Measurements from ENCODE around the gene ITSN1. TPM values are rescaled to one million over a fixed set of nuclear protein-coding genes. Genes with fewer than 3 reads are reported as not detected.

ITSN1 gene
- polyA plus RNA-seq, 1 donor from 2014 or later, result 0.01 TPM

- no peaks in the 10 kb centered on the region for H3K4me1 Mint-ChIP-seq
- no peaks in the 10 kb centered on the region for H3K27me3 Mint-ChIP-seq
- no peak overlapping the region for H3K27ac Mint-ChIP-seq
- no peaks in the 10 kb centered on the region for H3K36me3 Mint-ChIP-seq
- H3K4me3 Mint-ChIP-seq, result no peak overlapping the region
- no peaks in the 10 kb centered on the region for H3K9me3 Mint-ChIP-seq
Measured at GRCh38 chr21:33684068-33684467, 41.8 kb downstream of the ITSN1 start.

GRCh38 chr21:33684923-33685560, 42.7 kb downstream of the ITSN1 start:
- Mint-ChIP-seq H3K27ac (no peak overlapping the region), H3K9me3 (no peaks in the 10 kb centered on the region), H3K4me1 (no peaks in the 10 kb centered on the region), H3K36me3 (no peaks in the 10 kb centered on the region), H3K27me3 (no peaks in the 10 kb centered on the region), H3K4me3 (no peak overlapping the region)

GRCh38 chr21:33685613-33686197, 43.4 kb downstream of the ITSN1 start:
- no peak overlapping the region for H3K4me3 Mint-ChIP-seq
- H3K4me1 Mint-ChIP-seq, result no peaks in the 10 kb centered on the region
- no peaks in the 10 kb centered on the region for H3K27me3 Mint-ChIP-seq
- H3K9me3 Mint-ChIP-seq, result no peaks in the 10 kb centered on the region
- no peak overlapping the region for H3K27ac Mint-ChIP-seq
- H3K36me3 Mint-ChIP-seq, result no peaks in the 10 kb centered on the region

GRCh38 chr21:33686386-33686785, 44.1 kb downstream of the ITSN1 start:
- Mint-ChIP-seq H3K4me3 (no peak overlapping the region), H3K9me3 (no peaks in the 10 kb centered on the region), H3K27ac (no peak overlapping the region), H3K27me3 (no peaks in the 10 kb centered on the region), H3K36me3 (no peaks in the 10 kb centered on the region), H3K4me1 (peaks cover 0 to 3% (median 3%) of the 10 kb centered on the region in 3 donors)

- Mint-ChIP-seq H3K4me1 (peaks cover 0 to 3% (median 3%) of the 10 kb centered on the region in 3 donors), H3K27me3 (no peaks in the 10 kb centered on the region), H3K9me3 (no peaks in the 10 kb centered on the region), H3K27ac (no peak overlapping the region), H3K4me3 (no peak overlapping the region), H3K36me3 (no peaks in the 10 kb centered on the region)
Measured at GRCh38 chr21:33687634-33688033, 45.3 kb downstream of the ITSN1 start.

GRCh38 chr21:33688353-33688752, 46.1 kb downstream of the ITSN1 start:
- Mint-ChIP-seq H3K9me3 (no peaks in the 10 kb centered on the region), H3K36me3 (no peaks in the 10 kb centered on the region), H3K4me1 (peaks cover 0 to 3% (median 3%) of the 10 kb centered on the region in 3 donors), H3K27me3 (no peaks in the 10 kb centered on the region), H3K27ac (no peak overlapping the region), H3K4me3 (no peak overlapping the region)

GRCh38 chr21:33690874-33691273, 48.6 kb downstream of the ITSN1 start:
- Mint-ChIP-seq H3K4me3 (no peak overlapping the region), H3K27ac (no peak overlapping the region), H3K27me3 (no peaks in the 10 kb centered on the region), H3K4me1 (peaks cover 0 to 3% (median 3%) of the 10 kb centered on the region in 3 donors), H3K9me3 (no peaks in the 10 kb centered on the region), H3K36me3 (no peaks in the 10 kb centered on the region)

- no peaks in the 10 kb centered on the region for H3K36me3 Mint-ChIP-seq
- H3K27me3 Mint-ChIP-seq, result no peaks in the 10 kb centered on the region
- no peak overlapping the region for H3K4me3 Mint-ChIP-seq
- H3K9me3 Mint-ChIP-seq, result no peaks in the 10 kb centered on the region
- no peak overlapping the region for H3K27ac Mint-ChIP-seq
- peaks cover 0 to 3% (median 3%) of the 10 kb centered on the region in 3 donors for H3K4me1 Mint-ChIP-seq
Measured at GRCh38 chr21:33691945-33692603, 49.8 kb downstream of the ITSN1 start.

- Mint-ChIP-seq H3K9me3 (no peaks in the 10 kb centered on the region), H3K27ac (no peak overlapping the region), H3K4me3 (no peak overlapping the region), H3K36me3 (no peaks in the 10 kb centered on the region), H3K27me3 (peaks cover 3% of the 10 kb centered on the region), H3K4me1 (peaks cover 0 to 2% (median 2%) of the 10 kb centered on the region in 3 donors)
Measured at GRCh38 chr21:33695813-33696212, 53.5 kb downstream of the ITSN1 start.

- Mint-ChIP-seq H3K4me1 (no peaks in the 10 kb centered on the region), H3K9me3 (no peaks in the 10 kb centered on the region), H3K27me3 (peaks cover 3% of the 10 kb centered on the region), H3K36me3 (no peaks in the 10 kb centered on the region), H3K4me3 (no peak overlapping the region), H3K27ac (no peak overlapping the region)
Measured at GRCh38 chr21:33696465-33696864, 54.2 kb downstream of the ITSN1 start.

GRCh38 chr21:33698087-33698860, 56.0 kb downstream of the ITSN1 start:
- Mint-ChIP-seq H3K36me3 (no peaks in the 10 kb centered on the region), H3K4me3 (no peak overlapping the region), H3K9me3 (no peaks in the 10 kb centered on the region), H3K27me3 (peaks cover 3% of the 10 kb centered on the region), H3K4me1 (no peaks in the 10 kb centered on the region), H3K27ac (no peak overlapping the region)

GRCh38 chr21:33699277-33699676, 57.0 kb downstream of the ITSN1 start:
- H3K9me3 Mint-ChIP-seq, result no peaks in the 10 kb centered on the region
- H3K4me1 Mint-ChIP-seq, result no peaks in the 10 kb centered on the region
- no peak overlapping the region for H3K27ac Mint-ChIP-seq
- no peaks in the 10 kb centered on the region for H3K36me3 Mint-ChIP-seq
- no peak overlapping the region for H3K4me3 Mint-ChIP-seq
- peaks cover 3% of the 10 kb centered on the region for H3K27me3 Mint-ChIP-seq

GRCh38 chr21:33700491-33700890, 58.2 kb downstream of the ITSN1 start:
- H3K27me3 Mint-ChIP-seq, result peaks cover 3% of the 10 kb centered on the region
- H3K9me3 Mint-ChIP-seq, result no peaks in the 10 kb centered on the region
- H3K27ac Mint-ChIP-seq, result no peak overlapping the region
- no peak overlapping the region for H3K4me3 Mint-ChIP-seq
- no peaks in the 10 kb centered on the region for H3K36me3 Mint-ChIP-seq
- no peaks in the 10 kb centered on the region for H3K4me1 Mint-ChIP-seq

GRCh38 chr21:33703750-33704606, 61.7 kb downstream of the ITSN1 start:
- H3K4me3 Mint-ChIP-seq, result no peak overlapping the region
- peaks cover 7% of the 10 kb centered on the region for H3K36me3 Mint-ChIP-seq
- peaks cover 3% of the 10 kb centered on the region for H3K27me3 Mint-ChIP-seq
- H3K4me1 Mint-ChIP-seq, result no peaks in the 10 kb centered on the region
- no peak overlapping the region for H3K27ac Mint-ChIP-seq
- H3K9me3 Mint-ChIP-seq, result peaks cover 0 to 11% (median 3%) of the 10 kb centered on the region in 3 donors

Measured in IgD-negative memory B cell (primary cell).